GM23338 (cell line): Measurements from ENCODE around the gene IQCF2. TPM values are rescaled to one million over a fixed set of nuclear protein-coding genes. Genes with fewer than 3 reads are reported as not detected.

ENCODE experiments used
- ATAC-seq: fragments of 200-7000 bp; cut with Tn5 transposase; 3 replicates; pipeline ENCODE4 v1.9.1; 2020
- DNase-seq: peaks from one replicate; pipeline ENCODE4 v3.0.0-alpha.2; 2015; ENCODE audit warnings: low spot score
- H2AFZ ChIP-seq: fragments of 200-600 bp; sonication (generic); 2 replicates; pipeline ENCODE4 v1.8.0; 2016; ENCODE audit warnings: antibody characterized with exemption, mild to moderate bottlenecking, moderate library complexity
- H3F3A ChIP-seq: fragments of 200-600 bp; sonication (generic); replicated peaks from 2 replicates; pipeline ENCODE4 v1.8.0; 2017; ENCODE audit warnings: antibody characterized with exemption, mixed run types, low read depth
- H3K27ac ChIP-seq: fragments of 200-600 bp; sonication (generic); 2 replicates; pipeline ENCODE4 v1.6.1; 2016; ENCODE audit warnings: low read depth
- H3K27me3 ChIP-seq: fragments of 200-600 bp; sonication (generic); 2 replicates; pipeline ENCODE4 v1.8.0; 2016; ENCODE audit warnings: mild to moderate bottlenecking, mixed run types, moderate library complexity; ENCODE audit not compliant: insufficient read depth
- H3K36me3 ChIP-seq: fragments of 200-600 bp; sonication (generic); 2 replicates; pipeline ENCODE4 v1.8.0; 2016; ENCODE audit warnings: mild to moderate bottlenecking; ENCODE audit not compliant: insufficient read depth
- H3K4me1 ChIP-seq: fragments of 200-600 bp; sonication (generic); 2 replicates; pipeline ENCODE4 v1.8.0; 2016; ENCODE audit warnings: mild to moderate bottlenecking, moderate library complexity; ENCODE audit not compliant: insufficient read depth
- H3K4me2 ChIP-seq: fragments of 200-600 bp; sonication (generic); 2 replicates; pipeline ENCODE4 v1.7.1; 2017; ENCODE audit warnings: mixed run types
- H3K4me3 ChIP-seq: fragments of 200-600 bp; sonication (generic); 2 replicates; pipeline ENCODE4 v1.6.1; 2016; ENCODE audit warnings: mixed run types
- H3K79me2 ChIP-seq: fragments of 200-600 bp; sonication (generic); replicated peaks from 2 replicates; pipeline ENCODE4 v1.8.0; 2017; ENCODE audit warnings: mild to moderate bottlenecking; ENCODE audit not compliant: insufficient read depth
- H3K9me2 ChIP-seq: fragments of 200-600 bp; sonication (generic); 2 replicates; pipeline ENCODE4 v1.8.0; 2017; ENCODE audit not compliant: insufficient read depth
- H4K20me1 ChIP-seq: fragments of 200-600 bp; sonication (generic); replicated peaks from 2 replicates; pipeline ENCODE4 v1.8.0; 2017; ENCODE audit warnings: mild to moderate bottlenecking; ENCODE audit not compliant: insufficient read depth
- H3K27ac Mint-ChIP-seq: 2 replicates; pipeline ENCODE4 v1.8.0; 2020; ENCODE audit warnings: inconsistent platforms, mild to moderate bottlenecking, moderate library complexity, mixed read lengths
- H3K27me3 Mint-ChIP-seq: 3 replicates; pipeline ENCODE4 v1.8.0; 2022; ENCODE audit warnings: low read depth, mild to moderate bottlenecking, moderate library complexity, mixed read lengths, inconsistent platforms; ENCODE audit not compliant: insufficient read depth, poor library complexity
- H3K36me3 Mint-ChIP-seq: 3 replicates; pipeline ENCODE4 v1.8.0; 2021; ENCODE audit warnings: low read depth, mild to moderate bottlenecking, inconsistent platforms, moderate library complexity, mixed read lengths
- H3K4me1 Mint-ChIP-seq: 3 replicates; pipeline ENCODE4 v1.8.0; 2020; ENCODE audit warnings: mild to moderate bottlenecking, inconsistent platforms, mixed read lengths
- H3K4me3 Mint-ChIP-seq: 3 replicates; pipeline ENCODE4 v1.8.0; 2021; ENCODE audit warnings: moderate library complexity, mild to moderate bottlenecking, inconsistent platforms, mixed read lengths
- H3K9me3 Mint-ChIP-seq: 3 replicates; pipeline ENCODE4 v1.8.0; 2020; ENCODE audit warnings: moderate library complexity, mild to moderate bottlenecking, inconsistent platforms, mixed read lengths
- CREB1 ChIP-seq: fragments of 250-450 bp; sonication (Bioruptor Pico); IDR thresholded peaks from 2 replicates; pipeline ENCODE4 v1.5.0; 2020; ENCODE audit warnings: low read depth, mild to moderate bottlenecking, moderate library complexity
- CTCF ChIP-seq, 2 experiments: fragments of 200-600 bp in 1 of 2; sonication (generic) in 1 of 2; conservative IDR thresholded peaks; 2 replicates each; pipeline versions ENCODE4 v1.5.1 to v1.6.1; 2016 to 2017; ENCODE audit warnings: antibody characterized with exemption in 2 of 2, low read depth in 2 of 2, mild to moderate bottlenecking in 2 of 2, moderate library complexity in 1 of 2
- EZH2phosphoT487 ChIP-seq: fragments of 200-600 bp; sonication (generic); IDR thresholded peaks from one replicate; pipeline ENCODE4 v1.8.1; 2018; ENCODE audit warnings: antibody characterized with exemption; ENCODE audit not compliant: unreplicated experiment
- JUNB ChIP-seq: IDR thresholded peaks from one replicate; pipeline ENCODE4 v1.6.1; 2016; ENCODE audit warnings: antibody characterized with exemption; ENCODE audit not compliant: unreplicated experiment
- NANOG ChIP-seq: IDR thresholded peaks from 2 replicates; pipeline ENCODE4 v1.6.1; 2016; ENCODE audit warnings: antibody characterized with exemption, borderline replicate concordance
- STAT1 ChIP-seq: IDR thresholded peaks from one replicate; pipeline ENCODE4 v1.6.1; 2016; ENCODE audit warnings: antibody characterized with exemption; ENCODE audit not compliant: unreplicated experiment
- ZNF114 ChIP-seq: fragments of 250-450 bp; sonication (Bioruptor Pico); IDR thresholded peaks from 2 replicates; pipeline ENCODE4 v1.5.0; 2020; ENCODE audit warnings: mild to moderate bottlenecking, moderate library complexity
- ZNF462 ChIP-seq: fragments of 250-450 bp; sonication (Bioruptor Pico); IDR thresholded peaks from 2 replicates; pipeline ENCODE4 v1.5.0; 2020; ENCODE audit warnings: mild to moderate bottlenecking, moderate library complexity
- polyA plus RNA-seq: library from polyadenylated mRNA; unstranded; fragments of >200 nt; fragmentation: Nextera tagmentation; extraction: Ambion mirVana; gene quantifications from 2 replicates; pipeline ENCODE4 v1.2.1, GENCODE V29; 2016
- total RNA-seq: library from RNA; depleted of rRNA; stranded (reverse); fragments of >200 nt; shearing (Covaris generic); gene quantifications from 2 replicates; pipeline ENCODE4 v1.2.3, GENCODE V29; 2014

IQCF2 gene
- total and polyA plus RNA-seq, 2 experiments from 2014 or later = not detected

- TF ChIP-seq ZNF462 (no peak), EZH2phosphoT487 (no peak), NANOG (no peak), CTCF (conservative IDR thresholded peaks at IDR 0.05; ENCODE audit: low read depth in 2 of 2) (no peak), ZNF114 (CRISPR knock-in tag) (no peak), STAT1 (no peak)
Measured at GRCh38 chr3:51873253-51873766, 11.9 kb downstream of the IQCF2 start (continued).

GRCh38 chr3:51873876-51874275, 12.5 kb downstream of the IQCF2 start:
- Histone ChIP-seq H3K27me3 (no peaks in the 10 kb centered on the region), H3K27ac (no peak overlapping the region), H3K4me3 (no peak overlapping the region), H4K20me1 (no peaks in the 10 kb centered on the region), H3F3A (no peaks in the 10 kb centered on the region), H3K36me3 (no peaks in the 10 kb centered on the region), H3K4me2 (no peak overlapping the region), H3K79me2 (no peaks in the 10 kb centered on the region), H2AFZ (no peak overlapping the region), H3K4me1 (no peaks in the 10 kb centered on the region), H3K9me2 (0 out of 2 replicates have a peak, but pooled peaks cover 5% of the 10 kb centered on the region)
- Mint-ChIP-seq H3K4me1 (peaks cover 5% of the 10 kb centered on the region; the same call in 2 of the 3 replicates), H3K4me3 (no peak overlapping the region), H3K27ac (no peak overlapping the region), H3K9me3 (no peaks in the 10 kb centered on the region), H3K36me3 (no peaks in the 10 kb centered on the region), H3K27me3 (peaks cover 9% of the 10 kb centered on the region)
- ATAC-seq (no peak), DNase-seq (no peak)
- TF ChIP-seq JUNB (no peak), CREB1 (no peak), ZNF462 (no peak), STAT1 (no peak), NANOG (no peak)
